Left renal pelvis (tissue), 4 donors: ENCODE measurements around the gene GTF2B. TPM values are rescaled to one million over a fixed set of nuclear protein-coding genes. Genes with fewer than 3 reads are reported as not detected.
"Not testable (repeated sequence)": the region's sequence is repeated elsewhere in the genome, so short reads cannot be mapped to it uniquely, and the experiment has no call there.

ENCODE experiments used
- DNase-seq, 4 donors: peaks; one replicate each; pipeline ENCODE4 v3.0.0-alpha.2; 2013; ENCODE audit warnings: low read depth in 4 of 4, low spot score in 3 of 4
- polyA plus RNA-seq, 4 donors: library from polyadenylated mRNA; unstranded; fragments of 120-200 nt; gene quantifications; one replicate each; pipeline ENCODE4 v1.2.1, GENCODE V29; 2013; ENCODE audit not compliant: insufficient read length in 4 of 4

GTF2B gene
- polyA plus RNA-seq, 4 donors, result 38.9 to 51.0 (median 44.0) TPM

DNA sequence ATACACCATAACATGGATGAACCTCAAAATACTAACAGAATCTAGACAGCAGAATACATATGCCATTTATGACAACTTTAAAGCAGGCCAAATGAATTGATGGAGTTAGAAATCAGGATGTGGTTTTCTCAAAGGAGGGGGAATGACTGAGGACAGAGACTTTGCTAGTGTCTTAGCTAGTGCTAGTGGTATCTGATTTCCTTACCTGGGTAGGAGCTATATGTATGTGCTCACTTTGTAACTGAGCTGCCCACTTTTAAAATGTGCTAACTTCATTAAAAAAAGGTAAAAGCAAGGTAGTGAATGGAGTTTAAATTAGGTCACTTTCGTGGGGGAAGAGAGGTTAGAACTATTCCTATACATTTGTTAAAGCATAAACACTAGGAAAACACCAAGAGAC, 2.6 kb downstream of the GTF2B start:
- DNase-seq, result no peak

DNA sequence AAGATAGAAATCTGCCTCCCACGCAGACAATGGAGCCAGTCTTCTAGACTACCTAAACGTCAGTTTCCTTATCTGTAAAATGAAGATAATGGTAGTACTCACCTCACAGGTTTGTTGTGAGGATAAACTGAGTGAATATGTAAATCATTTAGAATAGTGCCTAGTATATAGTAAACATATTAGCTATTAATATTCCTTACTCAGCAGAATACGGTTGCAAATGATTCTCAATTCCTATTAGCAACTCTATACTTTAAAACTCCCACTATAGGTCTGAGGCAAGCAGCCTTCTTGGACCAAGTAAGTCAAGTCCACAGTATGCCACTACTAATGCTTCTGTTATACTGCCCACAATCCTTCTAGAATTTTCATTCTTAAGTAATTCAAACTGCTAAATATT, 5.4 kb downstream of the GTF2B start:
- DNase-seq, result no peak

DNA sequence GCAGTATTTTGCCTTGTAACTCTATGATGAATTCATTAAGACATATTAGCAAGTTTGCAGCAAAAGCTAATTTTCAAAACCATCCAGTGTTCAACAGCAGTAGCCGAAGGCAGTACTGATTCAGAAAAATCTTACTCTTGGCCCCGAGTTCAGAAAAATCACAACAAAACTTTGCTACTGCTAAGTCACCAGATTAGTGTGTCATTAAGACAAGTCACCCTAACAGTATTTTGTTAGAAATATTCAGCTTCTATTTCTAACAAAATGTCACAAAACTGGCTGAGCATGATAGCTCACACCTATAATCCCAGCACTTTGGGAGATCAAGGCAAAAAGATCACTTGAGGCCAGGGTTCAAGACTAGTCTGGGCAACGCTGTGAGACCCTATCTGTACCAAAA, 8.2 kb downstream of the GTF2B start:
- no peak for DNase-seq

DNA sequence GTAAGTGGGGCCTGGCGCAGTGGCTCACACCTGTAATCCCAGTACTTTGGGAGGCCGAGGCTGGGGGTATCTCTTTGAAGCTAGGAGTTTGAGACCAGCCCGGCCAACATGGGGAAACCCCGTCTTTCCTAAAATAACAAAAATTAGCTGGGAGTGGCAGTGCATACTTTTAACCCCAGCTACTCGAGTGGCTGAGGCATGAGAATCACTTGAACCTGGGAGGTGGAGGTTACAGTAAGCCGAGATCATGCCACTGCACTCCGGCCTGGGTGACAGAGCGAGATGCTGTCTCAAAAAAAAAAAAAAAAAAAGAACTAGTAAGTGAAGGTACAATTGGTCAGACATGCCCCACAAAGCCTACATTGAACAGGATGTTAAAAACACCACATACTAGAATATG, 10.7 kb downstream of the GTF2B start:
- DNase-seq, result not testable (repeated sequence)

DNA sequence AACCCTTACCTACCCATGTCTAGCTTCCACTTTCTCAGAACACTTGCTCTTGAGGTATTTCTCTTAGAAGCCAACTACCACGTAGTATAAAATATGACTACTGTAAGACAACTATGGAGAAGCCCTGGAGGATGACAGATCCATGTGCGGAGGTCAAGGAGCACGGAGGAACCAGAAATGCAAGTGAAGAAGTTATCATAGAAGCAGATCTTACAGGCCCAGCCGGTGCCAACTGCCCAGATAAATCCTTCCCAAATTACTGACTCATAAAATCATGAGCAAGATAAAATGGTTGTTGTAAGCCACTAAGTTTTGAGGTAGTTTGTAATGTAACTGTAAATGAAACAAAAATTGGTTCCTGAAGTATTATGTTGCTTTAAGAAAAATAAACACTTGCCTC, 12.6 kb downstream of the GTF2B start:
- DNase-seq, result no peak

DNA sequence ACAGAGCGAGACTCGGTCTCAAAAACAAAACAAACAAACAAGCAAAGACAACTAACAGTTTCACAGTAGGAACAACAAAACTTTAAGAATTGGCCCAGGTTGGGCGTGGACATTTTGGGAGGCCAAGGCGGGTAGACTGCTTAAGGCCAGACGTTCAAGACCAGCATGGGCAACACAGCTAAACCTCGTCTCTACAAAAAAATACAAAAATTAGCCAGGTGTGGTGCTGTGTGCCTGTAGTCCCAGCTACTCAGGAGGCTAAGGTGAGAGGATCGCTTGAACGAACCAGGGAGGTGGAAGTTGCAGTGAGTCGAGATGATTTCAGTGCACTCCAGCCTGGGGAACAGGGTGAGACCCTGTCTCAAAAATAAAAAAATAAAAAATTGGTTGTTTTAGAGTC, 13.5 kb downstream of the GTF2B start:
- DNase-seq, result no peak

DNA sequence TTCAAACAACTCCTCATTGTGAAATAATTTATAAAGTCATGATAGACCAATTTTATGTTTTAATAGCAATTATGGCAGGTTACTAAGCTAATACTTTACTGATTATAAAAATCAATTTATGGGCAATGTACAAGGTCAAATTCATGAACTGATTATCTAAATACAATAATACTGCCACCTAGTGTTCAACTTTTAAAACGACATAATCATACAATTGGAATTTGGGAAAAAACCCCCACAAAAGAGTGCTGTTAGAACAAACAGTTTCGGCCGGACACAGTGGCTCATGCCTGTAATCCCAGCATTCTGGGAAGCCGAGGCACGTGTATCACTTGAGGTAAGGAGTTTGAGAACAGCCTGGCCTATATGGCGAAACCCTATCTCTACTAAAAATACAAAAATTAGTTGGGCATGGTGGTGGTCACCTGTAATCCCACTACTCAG, 14.0 kb downstream of the GTF2B start:
- no peak for DNase-seq

DNA sequence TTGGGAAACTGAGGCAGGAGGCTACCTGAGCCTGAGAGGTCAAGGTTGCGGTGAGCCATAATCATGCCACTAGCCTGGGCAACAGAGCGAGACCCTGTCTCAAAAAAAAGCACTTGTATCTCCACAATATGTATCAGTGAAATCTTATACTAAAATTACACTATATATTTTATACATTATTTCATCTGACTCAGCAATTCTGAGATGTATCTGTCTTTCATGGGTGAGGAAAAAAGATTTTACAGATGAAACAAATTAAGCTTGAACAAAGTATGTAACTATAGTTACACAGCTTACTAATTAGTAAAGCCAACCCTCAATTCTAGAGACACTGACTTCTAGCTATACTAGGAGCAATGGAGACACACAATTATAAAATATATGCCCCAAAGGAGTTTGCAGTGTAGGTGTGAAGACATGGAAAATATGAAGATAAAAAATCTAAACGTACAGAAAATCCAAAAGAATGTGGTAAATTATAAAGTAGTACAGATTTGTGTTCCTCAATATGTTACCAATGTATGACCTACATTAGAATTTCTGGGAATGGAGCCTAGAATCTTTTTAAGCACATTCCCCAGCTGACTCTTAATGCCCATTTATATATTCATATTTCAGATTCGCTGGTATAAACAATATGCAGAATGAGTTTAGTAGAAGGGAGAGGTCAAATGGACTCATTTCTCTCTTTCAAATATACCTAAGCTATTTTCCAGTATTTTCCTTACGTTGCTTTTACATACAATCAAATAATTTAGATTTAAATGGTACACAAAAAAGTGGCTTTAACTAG, 14.6 kb downstream of the GTF2B start:
- DNase-seq, result no peak

DNA sequence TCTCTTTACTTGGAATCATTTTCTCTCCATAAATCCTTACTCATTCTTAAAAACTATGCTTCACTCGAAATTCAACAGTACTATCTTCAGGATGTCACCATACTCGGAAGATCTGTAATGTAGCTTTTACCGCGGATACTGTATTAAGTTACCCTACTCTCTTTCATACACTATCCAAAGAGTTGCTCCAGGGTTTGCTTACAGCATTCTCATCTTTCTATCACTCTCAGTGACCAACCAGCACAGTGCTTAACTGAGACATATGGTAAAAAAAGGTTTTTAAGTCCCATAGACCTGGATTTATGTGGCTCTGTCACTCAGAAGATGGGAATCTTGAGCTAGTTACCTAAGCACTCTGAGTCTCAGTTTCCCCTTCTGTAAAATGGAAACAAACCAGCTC, 15.8 kb downstream of the GTF2B start:
- DNase-seq, result no peak

DNA sequence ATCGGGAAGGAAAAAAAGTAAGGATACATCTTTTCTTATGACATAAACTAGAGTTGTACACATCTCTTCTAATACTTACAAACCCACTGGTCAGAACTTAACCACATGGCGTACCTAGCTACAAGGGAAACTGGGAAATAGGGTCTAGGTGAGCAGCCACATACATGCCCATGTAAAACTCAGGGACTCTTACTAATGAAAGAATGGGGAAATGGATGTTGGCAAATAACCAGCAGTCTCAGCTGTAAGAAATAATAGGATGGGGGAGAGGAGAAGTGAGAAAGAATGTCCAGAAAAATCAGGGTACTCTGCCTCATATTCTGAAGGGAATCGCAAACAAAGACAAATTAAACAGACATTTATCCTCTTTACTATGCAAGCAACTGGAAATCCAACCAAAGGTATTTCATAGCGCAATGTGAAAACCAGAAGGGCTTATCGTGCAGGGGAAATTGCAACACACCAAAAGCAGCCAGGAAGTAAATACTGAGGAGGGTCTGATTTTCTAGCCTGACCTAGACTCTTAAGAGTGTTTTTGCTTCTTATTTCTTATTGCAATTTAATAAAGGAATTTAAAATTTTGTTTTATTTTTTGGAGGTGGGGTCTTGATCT, 17.5 kb downstream of the GTF2B start:
- DNase-seq, result no peak

DNA sequence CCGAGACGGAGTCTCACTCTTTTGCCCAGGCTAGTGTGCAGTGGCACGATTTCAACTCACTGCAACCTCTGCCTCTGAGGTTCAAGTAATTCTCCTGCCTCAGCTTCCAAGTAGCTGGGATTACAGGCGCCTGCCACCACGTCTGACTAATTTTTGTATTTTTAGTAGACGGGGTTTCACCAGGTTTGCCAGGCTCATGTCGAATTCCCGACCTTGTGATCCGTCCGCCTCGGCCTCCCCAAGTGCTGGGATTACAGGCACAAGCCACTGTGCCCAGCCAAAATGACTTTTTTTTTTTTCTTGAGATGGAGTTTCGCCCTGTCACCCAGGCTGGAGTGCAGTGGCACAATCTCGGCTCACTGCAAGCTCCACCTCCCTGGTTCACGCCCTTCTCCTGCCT, 21.7 kb downstream of the GTF2B start:
- DNase-seq, result not testable (repeated sequence)

DNA sequence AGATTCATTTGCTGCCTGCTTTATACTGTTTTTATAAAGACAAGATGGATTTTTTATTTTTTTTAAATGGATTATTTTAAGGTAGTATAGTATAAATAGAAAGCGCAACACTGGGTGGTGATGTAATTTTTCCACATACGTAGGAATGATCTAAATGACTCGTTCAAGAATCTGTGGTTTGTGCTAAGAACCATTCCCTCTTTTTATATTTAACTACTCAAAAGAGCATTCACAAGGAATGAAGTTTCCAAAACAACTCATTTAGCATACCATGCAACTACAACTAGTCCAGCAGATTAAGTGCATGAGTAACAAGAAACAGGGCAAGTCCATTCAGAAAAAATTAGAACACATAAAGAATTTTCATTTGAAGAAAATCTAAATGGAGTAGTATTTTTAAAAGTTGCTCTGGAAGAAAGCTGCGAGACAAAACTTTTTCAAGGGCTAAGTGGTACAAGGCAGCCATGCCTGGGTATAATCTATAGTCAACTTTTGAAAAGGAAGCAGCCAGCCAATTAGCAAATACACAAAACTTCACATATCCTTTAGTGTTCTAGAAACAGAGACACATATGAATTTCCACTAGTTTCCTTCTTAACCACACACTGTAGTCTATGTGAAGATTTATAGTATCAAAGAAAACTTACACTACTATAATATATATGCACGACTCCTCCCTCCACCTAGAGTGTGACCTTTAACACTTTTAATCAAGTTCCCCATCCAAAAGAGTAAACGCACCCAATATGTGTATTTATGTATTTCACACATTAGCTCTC, 23.4 kb downstream of the GTF2B start:
- no peak for DNase-seq

DNA sequence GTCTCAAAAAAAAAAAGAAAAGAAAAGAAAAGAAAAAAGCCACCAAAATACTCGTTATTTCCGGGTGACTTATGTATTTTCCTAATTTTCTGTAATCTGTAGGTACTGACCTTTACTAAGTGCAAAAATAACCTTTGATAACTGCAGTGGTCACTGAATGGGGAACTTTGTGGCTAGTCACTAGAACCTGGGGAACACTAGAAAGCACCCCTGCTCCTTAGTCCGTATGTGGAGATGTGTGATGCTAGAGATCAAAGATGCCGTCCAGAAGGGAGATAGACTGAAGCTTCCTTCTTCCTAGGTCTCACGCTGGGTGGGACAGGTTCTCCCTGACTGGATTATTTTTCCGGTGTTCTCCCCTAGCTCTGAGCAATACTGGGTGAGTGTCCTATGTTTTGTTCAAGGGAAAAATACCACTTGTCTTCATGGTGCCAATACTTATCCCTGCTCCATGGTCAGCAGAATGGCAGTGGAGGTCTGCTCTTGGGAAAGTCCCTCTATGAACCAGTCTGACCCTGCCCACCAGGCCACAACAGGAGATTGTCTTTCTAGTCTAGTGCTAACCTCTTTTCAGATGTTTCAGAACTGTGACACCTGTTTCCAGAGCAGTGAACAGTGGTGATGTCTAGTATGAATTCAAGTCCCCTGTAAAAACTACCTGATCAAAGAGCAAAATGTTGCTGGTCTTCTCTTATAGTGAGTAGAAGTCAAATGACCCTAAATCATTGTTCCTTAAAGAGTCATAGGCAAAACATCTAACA, 39.9 kb downstream of the GTF2B start:
- DNase-seq, result no peak

DNA sequence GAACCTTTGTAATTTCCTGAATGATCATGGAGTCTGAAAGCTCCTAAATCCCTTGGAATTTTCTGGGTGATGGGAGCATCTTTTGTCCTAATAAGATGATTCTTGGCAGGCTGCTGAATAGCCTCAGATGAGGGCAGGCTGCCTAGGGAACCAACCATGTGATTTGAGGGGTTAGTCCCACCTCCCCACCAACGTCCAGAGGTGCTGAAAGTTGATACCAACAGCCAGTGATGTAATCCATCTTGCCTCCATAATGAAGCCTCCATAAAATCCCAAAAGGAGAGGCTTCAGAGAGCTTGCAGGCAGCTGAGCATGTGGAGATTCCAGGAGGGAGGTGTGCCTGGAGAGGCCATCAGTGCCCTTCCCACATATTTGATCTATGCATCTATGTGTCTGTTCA, 43.7 kb downstream of the GTF2B start:
- no peak for DNase-seq

DNA sequence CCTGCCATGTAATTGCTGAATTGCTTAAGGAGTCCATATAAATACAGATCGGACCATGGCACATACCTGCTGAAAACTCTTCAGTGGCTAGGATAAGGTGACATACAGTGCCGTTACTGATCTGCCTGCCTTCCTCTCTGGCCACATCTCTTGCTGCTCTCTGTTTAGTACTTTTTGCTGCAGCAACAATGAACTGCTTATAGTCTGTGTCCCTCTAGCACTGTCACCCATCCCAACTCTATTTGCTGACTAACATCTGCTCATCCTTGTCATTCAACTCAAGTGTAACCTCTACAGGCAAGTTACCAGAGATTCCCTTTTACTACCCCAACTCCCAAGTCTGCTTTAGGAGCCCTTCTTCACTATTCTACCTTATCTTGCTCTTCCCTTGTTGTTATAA, 65.6 kb downstream of the GTF2B start:
- DNase-seq, result no peak

DNA sequence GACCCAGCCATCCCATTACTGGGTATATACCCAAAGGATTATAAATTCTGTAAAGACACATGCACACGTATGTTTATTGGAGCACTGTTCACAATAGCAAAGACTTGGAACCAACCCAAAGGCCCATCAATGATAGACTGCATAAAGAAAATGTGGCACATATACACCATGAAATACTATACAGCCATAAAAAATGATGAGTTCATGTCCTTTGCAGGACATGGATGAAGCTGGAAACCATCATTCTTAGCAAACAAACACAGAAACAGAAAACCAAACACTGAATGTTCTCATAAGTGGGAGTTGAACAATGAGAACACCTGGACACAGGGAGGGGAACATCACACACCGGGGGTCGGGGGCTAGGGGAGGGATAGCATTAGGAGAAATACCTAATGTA, 71.7 kb downstream of the GTF2B start:
- DNase-seq, result not testable (repeated sequence)

DNA sequence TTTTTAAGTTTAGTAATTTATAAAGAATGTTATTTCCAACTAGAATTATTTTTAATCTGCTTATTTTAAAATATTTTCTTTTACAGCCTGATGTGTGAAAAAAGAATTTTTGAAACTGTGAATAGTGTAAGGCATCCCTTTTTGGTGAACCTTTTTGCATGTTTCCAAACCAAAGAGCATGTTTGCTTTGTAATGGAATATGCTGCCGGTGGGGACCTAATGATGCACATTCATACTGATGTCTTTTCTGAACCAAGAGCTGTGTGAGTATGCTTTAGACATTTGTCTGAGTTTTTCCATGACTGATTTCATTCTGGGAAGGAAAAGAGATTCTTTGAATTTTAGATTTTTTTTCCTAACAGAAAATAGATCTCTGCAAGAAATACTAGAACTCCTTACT, 77.9 kb downstream of the GTF2B start:
- DNase-seq, result no peak

DNA sequence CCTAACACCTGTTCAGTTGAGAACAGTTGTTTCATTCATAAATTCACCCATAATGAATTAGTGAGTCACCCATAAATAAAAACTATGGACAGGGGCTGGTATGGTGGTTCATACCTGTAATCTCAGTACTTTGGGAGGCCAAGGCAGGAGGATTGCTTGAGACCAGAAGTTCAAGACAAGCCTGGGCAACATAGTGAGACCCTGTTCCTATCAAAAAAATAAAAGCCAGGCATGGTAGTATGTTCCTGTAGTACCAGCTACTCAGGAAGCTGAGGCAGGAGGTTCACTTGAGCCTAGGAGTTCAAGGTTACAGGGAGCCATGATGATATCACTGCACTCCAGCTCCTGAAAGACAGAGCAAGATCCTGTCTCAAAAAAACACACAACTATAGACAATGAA, 79.0 kb downstream of the GTF2B start:
- DNase-seq, result no peak

DNA sequence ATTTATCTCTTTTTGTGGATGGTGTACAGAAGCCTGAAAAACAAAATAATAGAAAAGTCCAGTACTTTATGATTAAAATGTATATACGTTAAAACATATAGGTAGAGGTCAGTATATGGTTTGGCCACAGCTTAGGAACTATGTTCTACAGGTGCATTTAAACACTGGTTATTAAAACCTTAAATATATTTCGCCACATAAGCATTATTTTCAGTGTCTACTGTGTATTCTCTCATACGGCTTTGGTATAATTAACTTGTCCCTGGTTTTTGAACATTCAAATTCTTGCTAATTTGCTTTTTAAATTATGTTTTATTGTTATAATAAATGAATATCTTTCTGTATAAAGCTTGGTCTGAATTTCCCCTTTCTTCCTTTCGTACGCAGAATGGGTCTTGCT, 87.9 kb downstream of the GTF2B start:
- DNase-seq, result no peak

DNA sequence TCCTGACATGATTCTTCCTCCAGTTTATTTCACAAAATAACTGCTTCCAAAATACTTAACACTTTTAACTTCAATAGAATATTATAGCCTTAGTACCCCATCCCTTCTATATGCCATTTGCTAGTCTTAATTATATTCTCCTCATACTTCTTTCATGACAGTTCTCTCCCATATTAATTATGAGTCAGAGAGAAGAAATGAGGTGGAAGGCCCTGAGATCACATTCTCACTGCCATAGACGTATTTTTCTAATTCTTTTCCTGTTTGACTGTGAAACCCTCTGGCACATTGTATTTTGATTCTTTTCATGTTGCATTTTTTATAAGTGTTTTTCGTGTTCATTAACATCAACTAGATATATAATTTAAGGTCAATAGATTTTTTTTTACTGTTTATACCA, 88.4 kb downstream of the GTF2B start:
- DNase-seq, result no peak
